ENCODE data around the gene IQCH.
"Not testable (repeated sequence)": the region's sequence is repeated elsewhere in the genome, so short reads cannot be mapped to it uniquely, and the experiment has no call there.

The IQCH gene

GRCh38 chr15:67358391-67358790 lies 103.8 kb downstream of the IQCH start:
- Histone ChIP-seq H3K4me1 (ENCODE audit: control insufficient read depth, insufficient read depth, low read length) (peaks cover 2% of the 10 kb centered on the region; the same call in 1 of the 2 replicates), H3K27me3 (ENCODE audit: control insufficient read depth, insufficient read depth, low read length) (no peaks in the 10 kb centered on the region), H3K36me3 (ENCODE audit: control insufficient read depth, insufficient read depth, low read length) (no peaks in the 10 kb centered on the region), H3K4me3 (ENCODE audit: low read length) (no peak overlapping the region), H3K27ac (ENCODE audit: low read length) (no peak overlapping the region), H3K9me3 (ENCODE audit: control insufficient read depth, insufficient read depth, low read length) (no peaks in the 10 kb centered on the region)
- no peak for DNase-seq (ENCODE audit: low read depth, low spot score)
- WGBS (ENCODE audit: insufficient coverage, insufficient read length) = no CpG with 5 or more reads among the region's 5 CpGs

- WGBS (ENCODE audit: insufficient coverage, insufficient read length) = no CpG with 5 or more reads among the region's 3 CpGs
Measured at GRCh38 chr15:67358812-67359211, 104.2 kb downstream of the IQCH start.

GRCh38 chr15:67359431-67360079 lies 105.0 kb downstream of the IQCH start:
- WGBS (ENCODE audit: insufficient coverage, insufficient read length) = no CpG with 5 or more reads among the region's 8 CpGs
- no peaks in the 10 kb centered on the region for H3K36me3 ChIP-seq (ENCODE audit: control insufficient read depth, insufficient read depth, low read length)
- DNase-seq (ENCODE audit: low read depth, low spot score) = no peak
- H3K4me1 ChIP-seq (ENCODE audit: control insufficient read depth, insufficient read depth, low read length) = peaks cover 2% of the 10 kb centered on the region; the same call in 1 of the 2 replicates
- H3K9me3 ChIP-seq (ENCODE audit: control insufficient read depth, insufficient read depth, low read length) = no peaks in the 10 kb centered on the region
- H3K4me3 ChIP-seq (ENCODE audit: low read length) = no peak overlapping the region
- H3K27ac ChIP-seq (ENCODE audit: low read length) = no peak overlapping the region
- no peaks in the 10 kb centered on the region for H3K27me3 ChIP-seq (ENCODE audit: control insufficient read depth, insufficient read depth, low read length)

More at GRCh38 chr15:67358812-67359211, 104.2 kb downstream of the IQCH start:
- Histone ChIP-seq H3K4me3 (ENCODE audit: low read length) (no peak overlapping the region), H3K27ac (ENCODE audit: low read length) (no peak overlapping the region), H3K9me3 (ENCODE audit: control insufficient read depth, insufficient read depth, low read length) (no peaks in the 10 kb centered on the region), H3K27me3 (ENCODE audit: control insufficient read depth, insufficient read depth, low read length) (no peaks in the 10 kb centered on the region), H3K4me1 (ENCODE audit: control insufficient read depth, insufficient read depth, low read length) (peaks cover 2% of the 10 kb centered on the region; the same call in 1 of the 2 replicates), H3K36me3 (ENCODE audit: control insufficient read depth, insufficient read depth, low read length) (no peaks in the 10 kb centered on the region)
- no peak for DNase-seq (ENCODE audit: low read depth, low spot score)

- Histone ChIP-seq H3K36me3 (ENCODE audit: control insufficient read depth, insufficient read depth, low read length) (no peaks in the 10 kb centered on the region), H3K4me1 (ENCODE audit: control insufficient read depth, insufficient read depth, low read length) (peaks cover 2% of the 10 kb centered on the region; the same call in 1 of the 2 replicates), H3K27me3 (ENCODE audit: control insufficient read depth, insufficient read depth, low read length) (no peaks in the 10 kb centered on the region), H3K9me3 (ENCODE audit: control insufficient read depth, insufficient read depth, low read length) (no peaks in the 10 kb centered on the region), H3K4me3 (ENCODE audit: low read length) (no peak overlapping the region), H3K27ac (ENCODE audit: low read length) (no peak overlapping the region)
- no CpG with 5 or more reads among the region's 2 CpGs for WGBS (ENCODE audit: insufficient coverage, insufficient read length)
- no peak for DNase-seq (ENCODE audit: low read depth, low spot score)
Measured at GRCh38 chr15:67361100-67361499, 106.5 kb downstream of the IQCH start.

- not testable (repeated sequence) for H3K27me3 ChIP-seq (ENCODE audit: control insufficient read depth, insufficient read depth, low read length); H3K36me3 ChIP-seq (ENCODE audit: control insufficient read depth, insufficient read depth, low read length); DNase-seq (ENCODE audit: low read depth, low spot score); H3K27ac ChIP-seq (ENCODE audit: low read length); H3K9me3 ChIP-seq (ENCODE audit: control insufficient read depth, insufficient read depth, low read length); H3K4me3 ChIP-seq (ENCODE audit: low read length); H3K4me1 ChIP-seq (ENCODE audit: control insufficient read depth, insufficient read depth, low read length)
- no CpG with 5 or more reads among the region's 1 CpG for WGBS (ENCODE audit: insufficient coverage, insufficient read length)
Measured at GRCh38 chr15:67363712-67364111, 109.1 kb downstream of the IQCH start.

- Histone ChIP-seq H3K4me1 (ENCODE audit: control insufficient read depth, insufficient read depth, low read length) (no peaks in the 10 kb centered on the region), H3K27ac (ENCODE audit: low read length) (no peak overlapping the region), H3K36me3 (ENCODE audit: control insufficient read depth, insufficient read depth, low read length) (no peaks in the 10 kb centered on the region), H3K27me3 (ENCODE audit: control insufficient read depth, insufficient read depth, low read length) (no peaks in the 10 kb centered on the region), H3K9me3 (ENCODE audit: control insufficient read depth, insufficient read depth, low read length) (no peaks in the 10 kb centered on the region), H3K4me3 (ENCODE audit: low read length) (no peak overlapping the region)
- no peak for DNase-seq (ENCODE audit: low read depth, low spot score)
- no CpG with 5 or more reads among the region's 2 CpGs for WGBS (ENCODE audit: insufficient coverage, insufficient read length)
Measured at GRCh38 chr15:67365994-67366393, 111.4 kb downstream of the IQCH start.

- H3K27me3 ChIP-seq (ENCODE audit: control insufficient read depth, insufficient read depth, low read length) = no peaks in the 10 kb centered on the region
Measured at GRCh38 chr15:67366904-67367303, 112.3 kb downstream of the IQCH start.

GRCh38 chr15:67369359-67369998 lies 114.9 kb downstream of the IQCH start:
- no peak overlapping the region for H3K4me3 ChIP-seq (ENCODE audit: low read length)
- H3K9me3 ChIP-seq (ENCODE audit: control insufficient read depth, insufficient read depth, low read length) = no peaks in the 10 kb centered on the region
- no peak for DNase-seq (ENCODE audit: low read depth, low spot score)
- H3K4me1 ChIP-seq (ENCODE audit: control insufficient read depth, insufficient read depth, low read length) = no peaks in the 10 kb centered on the region
- WGBS (ENCODE audit: insufficient coverage, insufficient read length) = no CpG with 5 or more reads among the region's 2 CpGs
- no peak overlapping the region for H3K27ac ChIP-seq (ENCODE audit: low read length)
- H3K36me3 ChIP-seq (ENCODE audit: control insufficient read depth, insufficient read depth, low read length) = no peaks in the 10 kb centered on the region
- H3K27me3 ChIP-seq (ENCODE audit: control insufficient read depth, insufficient read depth, low read length) = no peaks in the 10 kb centered on the region

More at GRCh38 chr15:67366904-67367303, 112.3 kb downstream of the IQCH start:
- H3K9me3 ChIP-seq (ENCODE audit: control insufficient read depth, insufficient read depth, low read length) = no peaks in the 10 kb centered on the region
- H3K27ac ChIP-seq (ENCODE audit: low read length) = no peak overlapping the region
- no CpG with 5 or more reads among the region's 1 CpG for WGBS (ENCODE audit: insufficient coverage, insufficient read length)
- H3K4me1 ChIP-seq (ENCODE audit: control insufficient read depth, insufficient read depth, low read length) = no peaks in the 10 kb centered on the region
- H3K4me3 ChIP-seq (ENCODE audit: low read length) = no peak overlapping the region
- no peaks in the 10 kb centered on the region for H3K36me3 ChIP-seq (ENCODE audit: control insufficient read depth, insufficient read depth, low read length)
- no peak for DNase-seq (ENCODE audit: low read depth, low spot score)

- Histone ChIP-seq H3K4me1 (ENCODE audit: control insufficient read depth, insufficient read depth, low read length) (no peaks in the 10 kb centered on the region), H3K9me3 (ENCODE audit: control insufficient read depth, insufficient read depth, low read length) (no peaks in the 10 kb centered on the region), H3K4me3 (ENCODE audit: low read length) (no peak overlapping the region), H3K36me3 (ENCODE audit: control insufficient read depth, insufficient read depth, low read length) (no peaks in the 10 kb centered on the region), H3K27ac (ENCODE audit: low read length) (no peak overlapping the region), H3K27me3 (ENCODE audit: control insufficient read depth, insufficient read depth, low read length) (no peaks in the 10 kb centered on the region)
- no CpG with 5 or more reads among the region's 9 CpGs for WGBS (ENCODE audit: insufficient coverage, insufficient read length)
- no peak for DNase-seq (ENCODE audit: low read depth, low spot score)
Measured at GRCh38 chr15:67370206-67370954, 115.8 kb downstream of the IQCH start.

- Histone ChIP-seq H3K9me3 (ENCODE audit: control insufficient read depth, insufficient read depth, low read length) (no peaks in the 10 kb centered on the region), H3K27me3 (ENCODE audit: control insufficient read depth, insufficient read depth, low read length) (no peaks in the 10 kb centered on the region), H3K4me3 (ENCODE audit: low read length) (no peak overlapping the region), H3K4me1 (ENCODE audit: control insufficient read depth, insufficient read depth, low read length) (no peaks in the 10 kb centered on the region), H3K36me3 (ENCODE audit: control insufficient read depth, insufficient read depth, low read length) (no peaks in the 10 kb centered on the region), H3K27ac (ENCODE audit: low read length) (no peak overlapping the region)
- no CpG with 5 or more reads among the region's 8 CpGs for WGBS (ENCODE audit: insufficient coverage, insufficient read length)
- DNase-seq (ENCODE audit: low read depth, low spot score) = no peak
Measured at GRCh38 chr15:67372543-67372942, 118.0 kb downstream of the IQCH start.

All from iPS DF 6.9 (cell line).